ENCODE measurements around the gene IMMP1L.
"Not testable (repeated sequence)": the region's sequence is repeated elsewhere in the genome, so short reads cannot be mapped to it uniquely, and the experiment has no call there.

Gene IMMP1L

GRCh38 chr11:31529189-31529588 lies 19.8 kb upstream of the IMMP1L start:
- DNase-seq (ENCODE audit: low spot score) = no peak
- no peak for TF ChIP-seq CTCF (IDR thresholded peaks at IDR 0.05; ENCODE audit: extremely low read depth, missing control alignments)

- no peak for TF ChIP-seq CTCF (IDR thresholded peaks at IDR 0.05; ENCODE audit: extremely low read depth, missing control alignments)
These were observed 12.2 kb upstream of the IMMP1L start for GRCh38 chr11:31521497-31522150.

GRCh38 chr11:31512117-31512516 lies 2.7 kb upstream of the IMMP1L start:
- DNase-seq (ENCODE audit: low spot score) = no peak
- no peak for TF ChIP-seq CTCF (IDR thresholded peaks at IDR 0.05; ENCODE audit: extremely low read depth, missing control alignments)

More at GRCh38 chr11:31521497-31522150, 12.2 kb upstream of the IMMP1L start:
- DNase-seq (ENCODE audit: low spot score) = no peak

GRCh38 chr11:31509051-31509428 lies 382 bp downstream of the IMMP1L start:
- TF ChIP-seq CTCF (IDR thresholded peaks at IDR 0.05; ENCODE audit: extremely low read depth, missing control alignments) = no peak

GRCh38 chr11:31500560-31500959 lies 8.9 kb downstream of the IMMP1L start:
- no peak for DNase-seq (ENCODE audit: low spot score)
- TF ChIP-seq CTCF (IDR thresholded peaks at IDR 0.05; ENCODE audit: extremely low read depth, missing control alignments) = no peak

More at GRCh38 chr11:31509051-31509428, 382 bp downstream of the IMMP1L start:
- DNase-seq (ENCODE audit: low spot score) = peak; percentile 3

- TF ChIP-seq CTCF (IDR thresholded peaks at IDR 0.05; ENCODE audit: extremely low read depth, missing control alignments) = no peak
- no peak for DNase-seq (ENCODE audit: low spot score)
These were observed 9.7 kb downstream of the IMMP1L start for GRCh38 chr11:31499576-31500178.

- DNase-seq (ENCODE audit: low spot score) = not testable (repeated sequence)
These were observed 15.7 kb downstream of the IMMP1L start for GRCh38 chr11:31493762-31494161.

- DNase-seq (ENCODE audit: low spot score) = no peak
These were observed 16.2 kb downstream of the IMMP1L start for GRCh38 chr11:31493235-31493634.

More at GRCh38 chr11:31493235-31493634, 16.2 kb downstream of the IMMP1L start:
- no peak for TF ChIP-seq CTCF (IDR thresholded peaks at IDR 0.05; ENCODE audit: extremely low read depth, missing control alignments)

Data from GM20000 (cell line).